ENCODE measurements around the gene GNG7.
A peak's percentile ranks its signal among the peaks of the same experiment; 100 is the strongest.

Gene GNG7

DNA sequence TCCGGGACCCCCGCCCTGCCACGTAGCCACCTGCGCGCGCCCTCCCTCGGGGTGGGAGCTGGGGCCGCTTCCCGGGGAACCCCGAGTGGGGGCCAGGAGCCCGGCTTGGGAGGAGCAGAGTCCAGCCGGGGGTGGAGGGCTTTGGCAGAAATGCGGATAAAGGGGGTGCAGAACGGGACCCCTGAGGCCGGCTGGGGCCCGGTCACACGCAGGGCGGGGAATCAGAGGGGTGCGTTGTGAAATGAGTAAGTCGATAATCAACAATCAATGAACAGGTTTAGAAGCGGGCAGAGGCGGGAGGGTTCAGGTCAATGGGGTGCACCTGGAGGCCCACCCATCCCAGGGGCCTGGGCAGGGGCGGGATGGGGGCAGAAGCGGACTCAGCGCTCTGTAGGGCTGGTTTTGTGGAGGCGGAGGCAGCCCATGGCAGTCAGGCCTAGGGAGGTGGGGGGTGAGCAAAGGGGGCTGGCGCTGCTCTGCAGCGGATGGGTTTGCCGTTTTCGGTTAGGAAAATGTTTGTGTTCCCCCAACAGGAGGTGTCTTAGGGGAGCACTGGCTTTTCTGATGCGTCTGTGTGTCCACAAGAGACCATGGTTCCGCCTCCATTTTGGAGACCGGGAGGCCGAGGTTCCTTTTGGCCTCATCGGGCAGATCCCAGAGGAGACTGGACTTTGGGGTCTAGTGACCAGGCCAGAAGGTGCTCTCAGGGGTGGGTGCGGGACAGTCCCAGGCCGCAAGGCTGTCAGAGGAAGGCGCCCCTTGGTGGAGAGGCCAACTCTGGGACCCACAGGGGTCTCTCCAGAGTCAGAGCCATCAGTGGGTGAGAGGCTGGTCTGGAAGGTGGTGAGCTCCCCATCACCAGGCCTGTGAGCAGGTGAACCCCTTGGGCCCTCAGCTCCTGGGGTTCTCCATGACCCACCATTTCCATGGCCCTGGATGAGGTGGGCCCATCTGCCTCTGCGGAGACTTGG is 19.4 kb upstream of the GNG7 start:
- Histone ChIP-seq H3F3A (ENCODE audit: control insufficient read depth, insufficient read depth) (no peaks in the 10 kb centered on the region), H3K4me3 (ENCODE audit: low read length) (peak overlapping the region; percentile 72), H3K9me2 (replicated peaks; ENCODE audit: control insufficient read depth, low read length) (no peaks in the 10 kb centered on the region), H3K27ac (ENCODE audit: low read depth, low read length) (no peak overlapping the region), H3K79me2 (ENCODE audit: control insufficient read depth, low read length) (no peaks in the 10 kb centered on the region), H3K4me2 (ENCODE audit: low read length) (peak overlapping the region; percentile 79), H3K27me3 (ENCODE audit: control insufficient read depth, low read length) (peaks cover 35% of the 10 kb centered on the region), H3K36me3 (ENCODE audit: control insufficient read depth, low read length) (no peaks in the 10 kb centered on the region), H3K9me3 (ENCODE audit: control insufficient read depth, insufficient read depth, low read length) (no peaks in the 10 kb centered on the region), H4K20me1 (ENCODE audit: control insufficient read depth, insufficient read depth, low read depth, low read length) (no peaks in the 10 kb centered on the region; the same call in 1 of the 2 replicates), H3K4me1 (ENCODE audit: control insufficient read depth, low read length) (peaks cover 37% of the 10 kb centered on the region)
- TF ChIP-seq, protein P1, sequence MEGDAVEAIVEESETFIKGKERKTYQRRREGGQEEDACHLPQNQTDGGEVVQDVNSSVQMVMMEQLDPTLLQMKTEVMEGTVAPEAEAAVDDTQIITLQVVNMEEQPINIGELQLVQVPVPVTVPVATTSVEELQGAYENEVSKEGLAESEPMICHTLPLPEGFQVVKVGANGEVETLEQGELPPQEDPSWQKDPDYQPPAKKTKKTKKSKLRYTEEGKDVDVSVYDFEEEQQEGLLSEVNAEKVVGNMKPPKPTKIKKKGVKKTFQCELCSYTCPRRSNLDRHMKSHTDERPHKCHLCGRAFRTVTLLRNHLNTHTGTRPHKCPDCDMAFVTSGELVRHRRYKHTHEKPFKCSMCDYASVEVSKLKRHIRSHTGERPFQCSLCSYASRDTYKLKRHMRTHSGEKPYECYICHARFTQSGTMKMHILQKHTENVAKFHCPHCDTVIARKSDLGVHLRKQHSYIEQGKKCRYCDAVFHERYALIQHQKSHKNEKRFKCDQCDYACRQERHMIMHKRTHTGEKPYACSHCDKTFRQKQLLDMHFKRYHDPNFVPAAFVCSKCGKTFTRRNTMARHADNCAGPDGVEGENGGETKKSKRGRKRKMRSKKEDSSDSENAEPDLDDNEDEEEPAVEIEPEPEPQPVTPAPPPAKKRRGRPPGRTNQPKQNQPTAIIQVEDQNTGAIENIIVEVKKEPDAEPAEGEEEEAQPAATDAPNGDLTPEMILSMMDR (IDR thresholded peaks at IDR 0.05; ENCODE audit: low read depth, low read length, poor library complexity, severe bottlenecking) = peak; percentile 10
- no peak for TF ChIP-seq EZH2phosphoT487 (IDR thresholded peaks at IDR 0.05; ENCODE audit: borderline replicate concordance, low read length)

DNA sequence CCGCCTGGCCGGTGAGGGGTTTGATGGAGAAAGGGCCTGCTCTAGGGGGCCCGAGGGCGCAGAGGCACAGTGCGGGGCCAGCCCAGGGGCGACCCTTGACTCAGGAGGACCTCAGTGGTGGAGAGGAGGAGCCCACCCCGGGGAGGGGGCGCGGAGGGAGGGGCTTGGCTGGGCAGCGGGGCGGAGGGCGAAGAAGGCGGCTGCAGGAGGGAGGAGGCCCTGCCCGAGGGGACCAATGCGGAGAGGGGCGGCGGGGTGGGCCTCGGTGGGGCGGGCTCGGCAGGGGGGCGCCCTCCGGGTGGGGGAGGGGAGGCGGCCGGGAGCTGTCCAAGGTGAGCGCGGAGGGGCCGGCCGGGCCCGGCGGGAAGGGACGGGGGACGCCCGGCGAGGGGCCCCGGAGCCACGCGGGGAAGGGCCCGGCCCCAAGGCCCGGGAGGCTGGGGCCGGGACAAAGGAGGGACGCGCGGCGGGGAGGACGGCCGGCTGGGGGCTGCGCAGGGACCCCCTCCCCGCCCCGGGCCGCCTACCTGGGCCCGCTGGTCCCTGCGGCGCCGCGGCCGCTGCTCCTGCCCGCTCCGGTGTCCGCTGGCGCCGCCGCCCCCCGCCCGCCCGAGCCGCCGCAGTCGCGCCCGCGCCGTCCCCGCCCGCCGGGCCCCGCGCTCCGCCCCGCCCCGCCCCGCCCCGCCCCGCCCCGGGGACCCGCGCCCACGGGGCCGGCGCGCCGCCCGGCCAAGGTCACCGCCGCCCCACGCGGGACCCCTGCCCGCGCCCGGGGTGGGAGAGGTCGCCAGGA is 18.5 kb upstream of the GNG7 start, which contains the start of gene DIRAS1:
TSS of gene DIRAS1 (minus strand) at position 596 of the 793 bp plus-strand sequence. CDS start 3,566 bp downstream, outside the sequence.
- Histone ChIP-seq H4K20me1 (ENCODE audit: control insufficient read depth, insufficient read depth, low read depth, low read length) (no peaks in the 10 kb centered on the region), H3K4me1 (ENCODE audit: control insufficient read depth, low read length) (peaks cover 33% of the 10 kb centered on the region), H3F3A (ENCODE audit: control insufficient read depth, insufficient read depth) (no peaks in the 10 kb centered on the region), H3K27me3 (ENCODE audit: control insufficient read depth, low read length) (peaks cover 29% of the 10 kb centered on the region), H3K79me2 (ENCODE audit: control insufficient read depth, low read length) (no peaks in the 10 kb centered on the region), H3K27ac (ENCODE audit: low read depth, low read length) (no peak within 1 kb of the TSS), H3K9me3 (ENCODE audit: control insufficient read depth, insufficient read depth, low read length) (peaks cover under 1% of the 10 kb centered on the region; the same call in 1 of the 2 replicates), H3K4me2 (ENCODE audit: low read length) (peak within 1 kb of the TSS; percentile 79), H3K4me3 (ENCODE audit: low read length) (peak within 1 kb of the TSS; percentile 72), H3K9me2 (replicated peaks; ENCODE audit: control insufficient read depth, low read length) (no peaks in the 10 kb centered on the region), H3K36me3 (ENCODE audit: control insufficient read depth, low read length) (peaks cover under 1% of the 10 kb centered on the region)
- no peak for TF ChIP-seq EZH2phosphoT487 (IDR thresholded peaks at IDR 0.05; ENCODE audit: borderline replicate concordance, low read length)
- TF ChIP-seq, protein P1 (IDR thresholded peaks at IDR 0.05; ENCODE audit: low read depth, low read length, poor library complexity, severe bottlenecking) = no peak

DNA sequence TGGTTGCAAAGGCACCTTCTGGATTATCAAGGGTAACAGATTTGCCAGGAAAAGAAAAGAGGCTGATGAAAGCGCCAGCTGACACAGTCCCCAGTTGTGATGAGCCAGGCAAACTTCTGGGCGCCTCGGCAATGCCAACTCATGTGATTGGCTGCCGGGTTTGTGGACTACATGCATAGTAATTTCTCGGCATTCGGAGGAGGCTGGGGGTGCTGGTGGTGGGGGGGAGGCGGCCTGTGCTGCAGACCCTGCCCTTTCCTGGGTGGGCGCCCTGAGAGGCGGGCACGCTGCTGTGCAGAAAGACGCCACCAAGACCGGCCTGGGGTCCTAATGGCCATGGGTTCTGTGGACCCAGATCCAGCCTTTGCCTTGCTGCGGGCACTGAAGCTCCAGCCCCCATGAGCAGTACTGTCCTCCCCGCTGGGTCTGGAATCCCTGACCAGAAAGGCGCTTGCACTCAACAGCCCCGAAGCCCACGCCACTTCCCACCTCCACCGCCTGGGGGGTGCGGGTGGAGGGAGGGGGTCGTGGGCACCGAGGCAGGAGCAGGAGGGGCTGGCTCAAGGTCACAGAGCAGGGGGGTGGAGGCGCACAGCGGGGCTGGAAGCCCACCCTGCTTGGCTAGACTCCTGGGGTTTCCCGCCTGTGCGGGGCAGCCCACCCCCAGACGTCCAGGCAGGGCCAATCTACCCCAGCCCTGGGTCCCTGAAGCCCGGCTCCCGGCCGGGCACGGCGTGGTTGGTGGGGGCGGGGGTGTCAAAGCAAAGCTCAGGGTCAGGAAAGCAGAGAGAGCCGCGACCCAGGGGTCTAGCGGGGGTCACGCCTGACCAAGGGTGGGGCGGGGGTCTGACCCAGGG is 17.7 kb upstream of the GNG7 start:
- Histone ChIP-seq H3F3A (ENCODE audit: control insufficient read depth, insufficient read depth) (no peaks in the 10 kb centered on the region), H3K4me2 (ENCODE audit: low read length) (peak overlapping the region; percentile 56), H3K36me3 (ENCODE audit: control insufficient read depth, low read length) (peaks cover 8% of the 10 kb centered on the region), H3K27me3 (ENCODE audit: control insufficient read depth, low read length) (peaks cover 29% of the 10 kb centered on the region), H3K9me2 (replicated peaks; ENCODE audit: control insufficient read depth, low read length) (no peaks in the 10 kb centered on the region), H3K9me3 (ENCODE audit: control insufficient read depth, insufficient read depth, low read length) (peaks cover 9% of the 10 kb centered on the region; the same call in 1 of the 2 replicates), H3K27ac (ENCODE audit: low read depth, low read length) (no peak overlapping the region), H3K79me2 (ENCODE audit: control insufficient read depth, low read length) (no peaks in the 10 kb centered on the region), H3K4me3 (ENCODE audit: low read length) (peak overlapping the region; percentile 70), H4K20me1 (ENCODE audit: control insufficient read depth, insufficient read depth, low read depth, low read length) (no peaks in the 10 kb centered on the region), H3K4me1 (ENCODE audit: control insufficient read depth, low read length) (peaks cover 33% of the 10 kb centered on the region)
- no peak for TF ChIP-seq EZH2phosphoT487 (IDR thresholded peaks at IDR 0.05; ENCODE audit: borderline replicate concordance, low read length)
- TF ChIP-seq, protein P1 (IDR thresholded peaks at IDR 0.05; ENCODE audit: low read depth, low read length, poor library complexity, severe bottlenecking) = no peak

All from DOHH2 (cell line).